K562 (cell line): ENCODE measurements around the gene RALA. TPM values are rescaled to one million over a fixed set of nuclear protein-coding genes. Genes with fewer than 3 reads are reported as not detected.
A peak's percentile ranks its signal among the peaks of the same experiment; 100 is the strongest.

Experiments
- ATAC-seq: fragments of 200-7000 bp; cut with Tn5 transposase; 3 replicates; pipeline ENCODE4 v1.9.1; 2020; ENCODE audit warnings: moderate library complexity
- BruUV-seq: library from RNA; stranded (reverse); fragments of 400-500 nt; replicated peaks from 2 replicates; lab custom pipeline; 2021; lab: Mats Ljungman, UMichigan
- CTCF ChIA-PET: fragments of 300-600 bp; formaldehyde crosslinking; extraction: SDS; loops from one replicate; lab custom pipeline; 2021; ENCODE audit warnings: low intra/inter-chr PET ratio; lab: Yijun Ruan, JAX
- POLR2A ChIA-PET: fragments of 300-600, 350-650 bp; sonication (Branson Sonifier 250); formaldehyde crosslinking; extraction: SDS; loops from one replicate; lab custom pipeline; 2021; ENCODE audit warnings: antibody characterized with exemption, inconsistent platforms; lab: Yijun Ruan, JAX
- DNase-seq, 4 experiments: peaks; one replicate each; pipeline versions ENCODE4 v3.0.0 to v3.0.0-alpha.2; 2011 to 2018; ENCODE audit warnings: low spot score in 3 of 4, mixed read lengths in 3 of 4; ENCODE audit errors: extremely low read depth in 1 of 4
- FAIRE-seq: peaks from 2 replicates; lab custom pipeline; 2011; peaks lifted over from hg19 to GRCh38; lab: Jason Lieb, UNC
- H2AFZ ChIP-seq: 2 replicates; pipeline ENCODE4 v1.6.0; 2011; ENCODE audit warnings: low read depth, low read length, control low read depth, inconsistent platforms
- H3K27ac ChIP-seq: fragments of 200-600 bp; 3 replicates; pipeline ENCODE4 v1.8.0; 2011; ENCODE audit warnings: low read depth, mild to moderate bottlenecking, control low read depth, inconsistent platforms, low read length, moderate library complexity, mixed read lengths; ENCODE audit errors: extremely low read depth
- H3K27me3 ChIP-seq, 2 experiments: fragments of 300-600 bp in 1 of 2; 2 replicates in 1 of 2; 3 replicates in 1 of 2; pipeline versions ENCODE4 v1.6.0 to v1.8.0; 2011; ENCODE audit warnings: inconsistent platforms in 2 of 2, low read length in 2 of 2, mild to moderate bottlenecking in 1 of 2, mixed read lengths in 1 of 2, moderate library complexity in 1 of 2; ENCODE audit not compliant: control insufficient read depth in 2 of 2, insufficient read depth in 2 of 2
- H3K36me3 ChIP-seq: fragments of 300-600 bp; 3 replicates; pipeline ENCODE4 v1.8.0; 2011; ENCODE audit warnings: mild to moderate bottlenecking, low read length, inconsistent platforms; ENCODE audit not compliant: control insufficient read depth, insufficient read depth
- H3K4me1 ChIP-seq, 2 experiments: fragments of 200-600 bp in 1 of 2; replicated peaks in 1 of 2; 2 replicates in 1 of 2; 3 replicates in 1 of 2; pipeline versions ENCODE4 v1.5.1 to v1.8.0; 2011; ENCODE audit warnings: inconsistent platforms in 2 of 2, low read length in 2 of 2, mild to moderate bottlenecking in 1 of 2, mixed read lengths in 1 of 2, moderate library complexity in 1 of 2; ENCODE audit not compliant: control insufficient read depth in 2 of 2, insufficient read depth in 2 of 2
- H3K4me2 ChIP-seq: 2 replicates; pipeline ENCODE4 v1.6.1; 2011; ENCODE audit warnings: low read length, control low read depth, inconsistent platforms, mixed read lengths; ENCODE audit not compliant: insufficient read depth
- H3K4me3 ChIP-seq: fragments of 200-600 bp; sonication (generic), shearing (Covaris generic); 2 replicates; pipeline ENCODE4 v1.5.1; 2016; ENCODE audit warnings: control low read depth, inconsistent platforms
- H3K79me2 ChIP-seq: fragments of 200-600 bp; 3 replicates; pipeline ENCODE4 v1.8.0; 2011; ENCODE audit warnings: low read length, inconsistent platforms; ENCODE audit not compliant: control insufficient read depth, insufficient read depth
- H3K9ac ChIP-seq, 2 experiments: 2 replicates each; pipeline versions ENCODE4 v1.6.0 to v1.6.1; 2011; ENCODE audit warnings: low read depth in 2 of 2, low read length in 2 of 2, control low read depth in 1 of 2, inconsistent platforms in 1 of 2, mild to moderate bottlenecking in 1 of 2, mixed read lengths in 1 of 2; ENCODE audit not compliant: insufficient read depth in 1 of 2
- H3K9me1 ChIP-seq: one replicate; pipeline ENCODE4 v1.6.0; 2011; ENCODE audit warnings: inconsistent platforms, mild to moderate bottlenecking, low read length, moderate library complexity; ENCODE audit not compliant: control insufficient read depth, insufficient read depth
- H3K9me3 ChIP-seq: replicated peaks from 2 replicates; pipeline ENCODE4 v1.5.1; 2011; ENCODE audit warnings: low read depth, low read length, inconsistent platforms; ENCODE audit not compliant: control insufficient read depth, insufficient read depth
- H4K20me1 ChIP-seq: replicated peaks from 2 replicates; pipeline ENCODE4 v1.6.1; 2011; ENCODE audit warnings: low read length, inconsistent platforms, mixed read lengths; ENCODE audit not compliant: control insufficient read depth, insufficient read depth
- BMI1 ChIP-seq: fragments of 150-350 bp; IDR thresholded peaks from 2 replicates; pipeline ENCODE4 v1.6.1; 2014; ENCODE audit warnings: low read length
- CBFA2T3 ChIP-seq: fragments of 450-650 bp; IDR thresholded peaks from 2 replicates; pipeline ENCODE4 v1.6.1; 2017
- DPF2 ChIP-seq: fragments of 450-650 bp; IDR thresholded peaks from 2 replicates; pipeline ENCODE4 v1.6.1; 2016
- ETV1 ChIP-seq: fragments of 450-650 bp; conservative IDR thresholded peaks from 2 replicates; pipeline ENCODE4 v1.6.1; 2016; ENCODE audit warnings: missing genetic modification characterization, control low read depth, low read depth, missing compliant biosample characterization
- MEIS2 ChIP-seq: fragments of 450-650 bp; IDR thresholded peaks from 2 replicates; pipeline ENCODE4 v1.6.1; 2014; ENCODE audit warnings: mild to moderate bottlenecking; ENCODE audit not compliant: partially characterized antibody
- POLR3G ChIP-seq: IDR thresholded peaks from 2 replicates; pipeline ENCODE4 v1.6.1; 2011; ENCODE audit not compliant: insufficient read length, insufficient replicate concordance; ENCODE audit errors: extremely low read depth
- SMARCA4 ChIP-seq: fragments of 450-650 bp; IDR thresholded peaks from 2 replicates; pipeline ENCODE4 v1.6.1; 2016
- SMARCE1 ChIP-seq: fragments of 450-650 bp; IDR thresholded peaks from 2 replicates; pipeline ENCODE4 v1.7.1; 2016; ENCODE audit warnings: mild to moderate bottlenecking
- SOX6 ChIP-seq: fragments of 450-650 bp; IDR thresholded peaks from 2 replicates; pipeline ENCODE4 v1.6.1; 2014; ENCODE audit warnings: mild to moderate bottlenecking
- SREBF1 ChIP-seq: fragments of 150-350 bp; IDR thresholded peaks from 2 replicates; pipeline ENCODE4 v1.6.1; 2014; ENCODE audit warnings: antibody characterized with exemption, low read depth, low read length, borderline replicate concordance
- THRAP3 ChIP-seq: fragments of 450-650 bp; IDR thresholded peaks from 2 replicates; pipeline ENCODE4 v1.6.1; 2016; ENCODE audit warnings: mild to moderate bottlenecking, inconsistent platforms, borderline replicate concordance
- ZEB2 ChIP-seq: fragments of 450-650 bp; IDR thresholded peaks from 2 replicates; pipeline ENCODE4 v1.6.1; 2016
- ZNF253 ChIP-seq: fragments of 250-450 bp; sonication (Bioruptor Pico); conservative IDR thresholded peaks from 2 replicates; pipeline ENCODE4 v1.6.1; 2021; ENCODE audit warnings: mild to moderate bottlenecking
- ZNF551 ChIP-seq: fragments of 250-450 bp; sonication (Bioruptor Pico); IDR thresholded peaks from 2 replicates; pipeline ENCODE4 v1.5.0; 2021; ENCODE audit warnings: mild to moderate bottlenecking, moderate library complexity
- WGBS: fragments of 100-300 bp; shearing (Covaris generic); methylation state at CpG from one replicate; pipeline ENCODE4 v1.1.6; 2016; ENCODE audit warnings: low coverage, mixed read lengths; ENCODE audit not compliant: insufficient coverage; ENCODE audit errors: missing lambda C conversion rate; 5-methylcytosine and 5-hydroxymethylcytosine counted together
- in situ Hi-C: fragments of 300-500 bp; cut with MboI; formaldehyde crosslinking; loops from 4 replicates; pipeline ENCODE4 v1.15.0; 2018; ENCODE audit warnings: inconsistent platforms, mixed read lengths
- intact Hi-C: fragments of 100-400 bp; cut with micrococcal nuclease; formaldehyde crosslinking; loops from 2 replicates; pipeline ENCODE4 v1.14.2; 2022
- polyA plus RNA-seq, 8 experiments: library from polyadenylated mRNA; depleted of rRNA in 4 of 8; stranded (reverse) in 5 of 8; unstranded in 3 of 8; fragments of >200 nt; fragmentation: Nextera tagmentation in 2 of 8; fragmentation: Illumina TruSeq in 1 of 8; extraction: Ambion mirVana in 2 of 8; extraction: Trizol in 1 of 8; gene quantifications; 2 replicates each; pipeline versions ENCODE4 v1.2.1 to v1.2.3, GENCODE V29; 2011 to 2014; ENCODE audit warnings: inconsistent platforms in 1 of 8, missing spikeins in 1 of 8
- total RNA-seq, 7 experiments: library from RNA; depleted of rRNA in 6 of 7; stranded (reverse); fragments of >200 nt in 6 of 7; fragmentation: Illumina TruSeq in 2 of 7; extraction: Trizol in 2 of 7; gene quantifications; 2 replicates each; pipeline versions ENCODE4 v1.2.1 to v1.2.3, GENCODE V29; 2011 to 2021; ENCODE audit warnings: low replicate concordance in 1 of 7
- TF ChIP-seq, protein P1 (sequence below), 2 experiments: fragments of 450-650 bp; IDR thresholded peaks; 2 replicates each; pipeline ENCODE4 v1.6.1; 2018; ENCODE audit warnings: mild to moderate bottlenecking in 2 of 2, low read depth in 1 of 2; ENCODE audit not compliant: partially characterized antibody in 2 of 2

The RALA gene
- total and polyA plus RNA-seq, 9 of the 15 experiments (the other 6 are each of a cell fraction or from before 2014, with no cell fraction given) = 7.2 to 28.0 (median 25.7) TPM

DNA sequence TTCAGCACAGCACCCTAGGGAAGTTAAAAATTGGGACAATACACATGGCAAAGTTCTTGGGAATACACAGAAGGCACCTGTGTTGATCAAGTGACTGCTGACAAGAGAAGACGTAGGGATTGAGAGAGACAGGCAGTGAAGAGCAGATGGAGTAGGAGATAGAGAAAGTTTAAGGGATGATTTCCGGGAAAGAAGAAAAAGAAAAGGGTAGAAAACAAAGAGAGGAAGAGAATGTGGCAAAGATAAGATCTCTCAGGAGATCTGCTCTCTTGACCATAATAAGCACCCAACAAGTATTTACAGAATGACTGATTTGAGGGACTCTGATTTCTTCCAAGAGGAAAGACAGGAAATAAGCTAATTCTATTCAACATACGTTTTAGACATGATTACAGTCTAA lies 15.1 kb upstream of the RALA start:
- FAIRE-seq = no peak
- TF ChIP-seq BMI1 (no peak), POLR3G (no peak), SMARCA4 (peak; percentile 57), MEIS2 (peak; percentile 20), CBFA2T3 (peak; percentile 52; the same call in 1 of the 2 replicates), ZNF253 (no peak), ZNF551 (no peak), SOX6 (peak; percentile 88), ETV1 (peak; percentile 55), SMARCE1 (0 out of 2 replicates have a peak, but pooled peaks have one; percentile 27), ZEB2 (peak; percentile 24; the same call in 1 of the 2 replicates), DPF2 (0 out of 2 replicates have a peak, but pooled peaks have one; percentile 20), THRAP3 (no peak), SREBF1 (no peak)
- TF ChIP-seq, protein P1, sequence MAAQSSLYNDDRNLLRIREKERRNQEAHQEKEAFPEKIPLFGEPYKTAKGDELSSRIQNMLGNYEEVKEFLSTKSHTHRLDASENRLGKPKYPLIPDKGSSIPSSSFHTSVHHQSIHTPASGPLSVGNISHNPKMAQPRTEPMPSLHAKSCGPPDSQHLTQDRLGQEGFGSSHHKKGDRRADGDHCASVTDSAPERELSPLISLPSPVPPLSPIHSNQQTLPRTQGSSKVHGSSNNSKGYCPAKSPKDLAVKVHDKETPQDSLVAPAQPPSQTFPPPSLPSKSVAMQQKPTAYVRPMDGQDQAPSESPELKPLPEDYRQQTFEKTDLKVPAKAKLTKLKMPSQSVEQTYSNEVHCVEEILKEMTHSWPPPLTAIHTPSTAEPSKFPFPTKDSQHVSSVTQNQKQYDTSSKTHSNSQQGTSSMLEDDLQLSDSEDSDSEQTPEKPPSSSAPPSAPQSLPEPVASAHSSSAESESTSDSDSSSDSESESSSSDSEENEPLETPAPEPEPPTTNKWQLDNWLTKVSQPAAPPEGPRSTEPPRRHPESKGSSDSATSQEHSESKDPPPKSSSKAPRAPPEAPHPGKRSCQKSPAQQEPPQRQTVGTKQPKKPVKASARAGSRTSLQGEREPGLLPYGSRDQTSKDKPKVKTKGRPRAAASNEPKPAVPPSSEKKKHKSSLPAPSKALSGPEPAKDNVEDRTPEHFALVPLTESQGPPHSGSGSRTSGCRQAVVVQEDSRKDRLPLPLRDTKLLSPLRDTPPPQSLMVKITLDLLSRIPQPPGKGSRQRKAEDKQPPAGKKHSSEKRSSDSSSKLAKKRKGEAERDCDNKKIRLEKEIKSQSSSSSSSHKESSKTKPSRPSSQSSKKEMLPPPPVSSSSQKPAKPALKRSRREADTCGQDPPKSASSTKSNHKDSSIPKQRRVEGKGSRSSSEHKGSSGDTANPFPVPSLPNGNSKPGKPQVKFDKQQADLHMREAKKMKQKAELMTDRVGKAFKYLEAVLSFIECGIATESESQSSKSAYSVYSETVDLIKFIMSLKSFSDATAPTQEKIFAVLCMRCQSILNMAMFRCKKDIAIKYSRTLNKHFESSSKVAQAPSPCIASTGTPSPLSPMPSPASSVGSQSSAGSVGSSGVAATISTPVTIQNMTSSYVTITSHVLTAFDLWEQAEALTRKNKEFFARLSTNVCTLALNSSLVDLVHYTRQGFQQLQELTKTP (IDR thresholded peaks at IDR 0.05; ENCODE audit: low read depth in 1 of 2, partially characterized antibody in 2 of 2) = peak in 1 of 2 experiments; percentile 22

More for the DNA sequence above, 15.1 kb upstream of the RALA start:
- Histone ChIP-seq H4K20me1 (no peaks in the 10 kb centered on the region), H3K9me3 (no peaks in the 10 kb centered on the region), H3K4me1 (peaks cover 4 to 6% of the 10 kb centered on the region in 2 experiments; a peak in 3 of 5 replicates), H3K4me2 (no peak overlapping the region), H3K27me3 (no peaks in the 10 kb centered on the region), H3K9me1 (no peaks in the 10 kb centered on the region), H3K79me2 (no peaks in the 10 kb centered on the region), H3K36me3 (no peaks in the 10 kb centered on the region), H3K27ac (no peak overlapping the region), H2AFZ (no peak overlapping the region), H3K9ac (no peak overlapping the region), H3K4me3 (no peak overlapping the region)
- CTCF ChIA-PET = no interaction called here
- DNase-seq (no peak), ATAC-seq (no peak)
- intact Hi-C loops (no loop called here), in situ Hi-C loops (no loop called here)
- no TSS peak for BruUV-seq
- POLR2A ChIA-PET = interaction anchor here (4.6 kb wide), 1 partner anchor 14 kb away, joined by 22 read pairs; the partner anchor contains the start of gene RALA
- WGBS = 12% methylated on average over 3 of the region's 3 CpGs
